Activated CD8-positive, alpha-beta memory T cell treated with anti-CD3 and anti-CD28 coated beads, Interleukin-2, amount 50 U/mL, for 1 hour (primary cell): Measurements from ENCODE around the gene SGCE.
"Not testable (repeated sequence)": the region's sequence is repeated elsewhere in the genome, so short reads cannot be mapped to it uniquely, and the experiment has no call there.

Source experiments
- DNase-seq: peaks from one replicate; pipeline ENCODE4 v3.0.0-alpha.2; 2020; ENCODE audit errors: extremely low read depth

Gene SGCE, protein sequence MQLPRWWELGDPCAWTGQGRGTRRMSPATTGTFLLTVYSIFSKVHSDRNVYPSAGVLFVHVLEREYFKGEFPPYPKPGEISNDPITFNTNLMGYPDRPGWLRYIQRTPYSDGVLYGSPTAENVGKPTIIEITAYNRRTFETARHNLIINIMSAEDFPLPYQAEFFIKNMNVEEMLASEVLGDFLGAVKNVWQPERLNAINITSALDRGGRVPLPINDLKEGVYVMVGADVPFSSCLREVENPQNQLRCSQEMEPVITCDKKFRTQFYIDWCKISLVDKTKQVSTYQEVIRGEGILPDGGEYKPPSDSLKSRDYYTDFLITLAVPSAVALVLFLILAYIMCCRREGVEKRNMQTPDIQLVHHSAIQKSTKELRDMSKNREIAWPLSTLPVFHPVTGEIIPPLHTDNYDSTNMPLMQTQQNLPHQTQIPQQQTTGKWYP

DNA sequence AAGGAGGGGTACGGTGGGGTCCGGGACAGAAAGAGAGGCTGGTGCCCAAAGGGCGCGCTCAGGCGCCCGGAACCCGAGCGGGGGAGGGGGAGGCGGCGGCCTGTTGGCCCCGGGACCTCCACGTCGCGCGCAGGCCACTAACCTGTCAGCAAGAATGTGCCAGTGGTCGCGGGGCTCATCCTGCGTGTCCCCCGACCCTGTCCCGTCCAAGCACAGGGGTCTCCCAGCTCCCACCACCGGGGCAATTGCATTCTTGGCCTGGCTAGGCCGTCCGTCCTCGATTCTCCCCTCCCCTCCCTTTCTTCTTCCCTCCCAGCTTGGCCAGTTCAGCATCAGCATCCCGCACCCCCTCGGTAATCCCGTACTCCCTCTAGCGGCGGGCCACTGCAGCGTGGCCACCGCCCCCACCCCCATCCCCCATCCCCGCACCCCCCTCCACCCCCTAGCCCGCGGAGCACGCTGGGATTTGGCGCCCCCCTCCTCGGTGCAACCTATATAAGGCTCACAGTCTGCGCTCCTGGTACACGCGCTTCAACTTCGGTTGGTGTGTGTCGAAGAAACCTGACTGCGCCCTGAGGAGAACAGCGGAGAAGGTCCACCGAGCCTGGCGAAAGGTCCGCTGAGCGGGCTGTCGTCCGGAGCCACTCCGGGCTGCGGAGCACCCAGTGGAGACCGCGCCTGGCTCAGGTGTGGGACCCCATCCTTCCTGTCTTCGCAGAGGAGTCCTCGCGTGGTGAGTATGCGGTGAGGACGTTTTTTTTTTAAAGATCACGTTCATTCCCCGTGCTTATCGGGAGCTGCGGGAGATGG, at the start of gene SGCE:
SGCE (minus strand) TSS at position 286 of the 810 bp plus-strand sequence; CDS start at position 251, 35 bp downstream.
- DNase-seq, result peak; percentile 7

DNA sequence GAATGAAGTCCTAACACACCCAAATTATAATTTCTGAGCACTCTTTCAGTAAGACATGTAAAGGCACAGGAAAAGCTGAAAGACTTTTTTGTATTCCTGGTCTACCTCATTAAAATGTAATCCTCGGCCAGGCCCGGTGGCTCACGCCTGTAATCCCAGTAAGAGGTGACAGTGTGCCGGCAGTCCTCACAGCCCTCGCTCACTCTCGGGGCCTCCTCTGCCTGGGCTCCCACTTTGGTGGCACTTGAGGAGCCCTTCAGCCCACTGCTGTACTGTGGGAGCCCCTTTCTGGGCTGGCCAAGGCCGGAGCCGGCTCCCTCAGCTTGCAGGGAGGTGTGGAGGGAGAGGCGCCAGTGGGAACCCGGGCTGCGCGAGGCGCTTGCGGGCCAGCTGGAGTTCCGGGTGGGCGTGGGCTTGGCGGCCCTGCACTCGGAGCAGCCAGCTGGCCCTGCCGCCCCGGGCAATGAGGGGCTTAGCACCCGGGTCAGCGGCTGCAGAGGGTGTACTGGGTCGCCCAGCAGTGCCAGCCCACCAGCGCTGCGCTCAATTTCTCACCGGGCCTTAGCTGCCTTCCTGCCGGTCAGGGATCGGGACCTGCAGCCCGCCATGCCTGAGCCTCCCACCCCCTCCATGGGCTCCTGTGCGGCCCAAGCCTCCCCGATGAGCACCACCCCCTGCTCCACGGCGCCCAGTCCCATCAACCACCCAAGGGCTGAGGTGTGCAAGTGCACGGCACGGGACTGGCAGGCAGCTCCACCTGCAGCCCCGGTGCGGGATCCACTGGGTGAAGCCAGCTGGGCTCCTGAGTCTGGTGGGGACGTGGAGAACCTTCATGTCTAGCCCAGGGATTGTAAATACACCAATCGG, 49.5 kb upstream of the SGCE start:
- not testable (repeated sequence) for DNase-seq

DNA sequence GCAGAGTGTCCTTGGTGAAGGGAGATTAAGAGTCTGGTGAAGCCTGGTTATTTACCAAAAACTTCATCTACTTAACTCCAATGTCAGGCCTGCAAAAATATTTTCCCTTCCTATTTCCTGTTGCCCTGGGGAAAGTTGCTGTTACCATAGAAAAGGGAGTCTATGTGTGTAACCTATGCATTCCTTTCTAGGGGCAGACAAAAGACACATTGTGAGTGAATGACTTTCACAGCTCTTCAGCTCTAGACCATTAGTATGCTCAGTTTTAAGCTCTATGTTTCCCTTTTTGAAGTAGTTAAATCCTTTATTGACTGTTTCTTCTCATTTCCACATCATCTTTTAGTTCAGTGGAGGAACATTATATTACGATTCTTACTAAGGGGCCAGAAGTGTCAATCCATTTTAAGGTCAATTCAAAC, 45.6 kb upstream of the SGCE start:
- DNase-seq, result no peak

DNA sequence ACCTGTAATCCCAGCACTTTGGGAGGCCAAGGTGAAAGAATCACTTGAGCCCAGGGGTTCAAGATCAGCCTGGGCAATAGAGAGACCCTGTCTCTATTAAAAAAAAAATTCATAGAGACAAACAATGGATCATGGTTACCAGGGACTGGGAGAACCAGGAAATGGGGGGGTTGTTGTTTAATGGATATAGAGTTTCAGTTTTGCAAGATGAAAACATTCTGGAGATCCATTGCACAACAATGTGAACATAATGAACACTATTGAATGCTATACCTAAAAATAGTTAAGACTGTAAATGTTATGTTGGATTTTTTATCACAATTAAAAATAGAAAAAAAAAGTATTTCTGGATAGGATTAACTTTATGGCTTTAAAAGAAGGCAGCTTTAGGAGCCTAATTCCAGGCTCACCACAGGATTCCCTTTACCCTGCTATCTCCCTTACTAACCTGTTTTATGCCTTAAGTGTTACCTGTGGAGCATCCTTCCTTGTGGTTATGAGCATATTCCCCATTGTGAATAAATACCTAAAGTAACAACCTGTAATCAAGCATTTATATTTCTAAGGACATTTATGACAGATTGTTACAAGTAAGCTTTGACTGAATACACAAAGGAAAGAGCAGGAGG, 45.1 kb upstream of the SGCE start:
- no peak for DNase-seq

DNA sequence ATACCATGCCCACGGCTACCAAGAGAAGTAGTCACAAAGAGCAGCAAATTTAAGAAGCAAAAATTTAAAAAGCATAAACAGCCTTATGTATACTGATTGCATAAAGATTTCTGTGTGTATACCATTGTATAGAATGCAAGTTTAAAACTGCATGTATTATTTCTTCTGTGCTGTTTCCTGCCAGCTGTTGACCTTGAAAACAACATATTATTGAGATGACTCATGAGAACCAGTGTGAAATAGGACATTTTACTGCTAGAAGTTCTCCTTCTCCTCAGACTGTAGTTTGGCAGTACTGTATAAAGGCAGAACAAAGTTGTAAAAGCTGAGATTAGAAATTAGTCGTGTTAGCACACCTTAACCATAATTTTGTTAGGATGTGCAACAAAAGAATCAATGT, 42.3 kb upstream of the SGCE start:
- DNase-seq, result no peak

DNA sequence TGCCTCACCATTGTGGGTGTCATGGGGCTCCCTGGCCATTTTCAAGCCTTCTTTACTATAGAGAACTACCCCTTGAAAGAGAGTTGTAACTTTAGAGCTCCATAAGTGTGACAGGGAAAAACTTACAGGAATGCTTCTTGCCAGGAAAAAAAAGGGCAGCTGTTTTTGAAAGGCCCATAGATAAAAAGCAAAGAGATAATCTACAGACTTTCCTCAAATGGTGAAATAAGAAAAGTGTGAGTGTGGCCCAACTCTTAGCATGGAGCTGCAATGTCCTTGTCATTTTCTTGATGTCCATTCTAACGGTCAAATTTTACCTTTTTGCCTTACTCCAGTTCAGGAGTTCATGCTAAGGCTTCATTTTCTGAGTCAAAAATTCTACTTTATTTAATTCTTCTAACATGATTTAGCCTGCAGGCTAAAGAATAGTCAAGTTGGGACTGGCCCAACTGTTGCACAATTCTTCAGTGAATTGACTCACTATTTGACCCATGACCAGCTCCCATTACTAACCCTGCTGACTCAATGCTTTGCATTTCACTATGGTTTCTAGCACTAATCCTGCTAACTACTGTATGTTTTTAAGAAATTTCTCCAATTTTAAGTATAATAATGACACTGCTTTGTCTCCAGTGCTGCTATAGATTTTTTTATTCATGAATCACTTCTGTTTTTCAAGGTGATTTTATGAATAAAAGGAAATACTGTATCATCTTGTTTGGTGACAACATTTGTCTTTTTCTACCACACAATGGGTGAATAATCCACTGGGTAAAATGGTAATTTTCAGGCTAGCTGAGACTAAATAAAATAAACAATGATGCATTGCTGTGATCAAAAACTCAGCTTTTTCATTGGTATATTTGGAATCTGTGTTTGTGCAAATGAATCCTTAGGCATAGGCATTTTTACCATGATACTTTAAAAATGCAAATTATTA, 41.4 kb upstream of the SGCE start:
- DNase-seq, result no peak

DNA sequence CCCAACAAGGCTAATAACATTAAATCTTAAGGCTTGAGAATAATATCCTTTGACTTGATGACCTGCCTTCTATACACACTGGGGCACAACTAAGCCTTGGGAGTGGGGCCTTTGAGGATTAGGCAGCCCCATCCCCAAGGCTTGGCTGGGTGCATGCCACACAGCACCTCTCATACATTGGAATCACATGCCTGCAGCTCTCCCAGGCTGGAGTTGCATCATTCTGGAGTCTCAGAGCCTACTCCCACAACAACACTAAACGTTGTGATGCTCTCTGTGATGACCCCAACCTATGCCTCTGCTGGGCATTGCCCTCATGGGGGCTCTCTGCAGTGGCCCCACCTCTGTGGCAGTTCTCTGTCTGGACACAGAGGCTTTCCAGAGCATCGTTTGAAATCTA, 31.9 kb upstream of the SGCE start:
- DNase-seq, result no peak

DNA sequence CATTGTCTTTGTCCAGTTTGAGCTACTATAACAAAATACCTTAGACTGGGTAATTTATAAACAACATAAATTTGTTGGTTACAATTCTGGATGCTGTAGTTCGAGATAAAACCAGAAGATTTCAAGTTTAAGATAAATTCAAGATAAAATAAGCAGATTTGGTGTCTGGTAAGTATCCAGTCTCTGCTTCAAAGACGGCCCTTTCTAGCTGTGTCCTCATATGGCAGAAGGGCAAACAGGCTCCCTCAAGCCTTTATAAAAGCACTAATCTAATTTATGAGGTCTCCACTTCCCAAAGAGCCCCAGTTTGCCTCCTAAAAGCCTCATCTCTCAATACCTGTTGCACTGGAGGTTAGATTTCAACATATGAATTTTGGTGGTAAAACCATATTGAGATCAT, 31.1 kb upstream of the SGCE start:
- DNase-seq, result no peak

DNA sequence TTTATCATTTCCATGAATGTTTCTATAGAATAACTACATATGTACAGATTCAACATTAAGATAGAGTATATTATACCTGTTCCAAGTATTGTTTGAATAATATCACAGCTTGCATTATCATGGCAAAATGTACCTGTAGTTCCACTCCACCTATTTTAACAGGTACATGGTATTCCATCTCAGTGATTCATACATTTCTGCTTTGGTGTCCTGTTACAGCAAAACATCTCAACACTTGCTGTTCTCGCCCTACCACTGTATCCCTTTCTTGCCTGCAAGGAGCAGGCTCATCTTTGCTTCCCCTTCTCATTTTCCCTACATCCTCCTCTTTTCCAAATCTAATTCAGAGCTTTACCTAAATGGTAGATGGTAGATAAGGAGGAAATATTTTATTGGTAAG, 27.1 kb upstream of the SGCE start:
- DNase-seq, result no peak

DNA sequence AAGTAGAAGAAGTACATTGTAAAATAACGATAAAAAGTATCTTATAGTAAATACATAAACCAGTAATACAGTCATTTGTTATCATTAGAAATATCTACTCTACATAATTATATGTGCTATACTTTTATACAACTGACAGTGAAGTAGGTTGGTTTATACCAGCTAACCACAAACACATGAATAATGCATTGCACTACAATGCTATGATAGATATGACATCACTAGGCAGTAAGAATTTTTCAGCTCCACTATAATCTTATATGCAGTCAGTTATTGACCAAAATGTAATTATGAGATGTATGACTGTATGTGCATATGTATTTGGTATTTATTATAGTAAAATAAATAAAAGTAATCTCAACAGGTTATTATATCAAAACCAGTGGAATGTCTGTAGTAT, 23.4 kb upstream of the SGCE start:
- no peak for DNase-seq

DNA sequence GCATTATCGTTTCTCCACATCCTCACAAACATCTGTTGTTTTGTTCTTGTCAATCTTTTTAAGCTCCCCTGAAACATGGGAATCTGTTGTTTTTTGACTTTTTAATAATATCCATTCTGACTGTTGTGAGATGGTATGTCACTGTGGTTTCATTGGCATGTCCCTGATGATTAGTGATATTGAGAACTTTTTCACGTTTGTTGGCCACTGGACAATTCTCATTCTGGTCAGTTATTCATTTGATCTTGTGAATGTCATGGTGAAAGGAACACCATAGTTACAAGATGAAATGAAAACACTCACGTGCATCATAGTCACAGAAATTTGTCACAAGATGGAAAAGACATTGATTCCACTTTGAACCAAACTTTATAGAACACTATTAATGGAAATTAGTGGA, 20.5 kb upstream of the SGCE start:
- no peak for DNase-seq

DNA sequence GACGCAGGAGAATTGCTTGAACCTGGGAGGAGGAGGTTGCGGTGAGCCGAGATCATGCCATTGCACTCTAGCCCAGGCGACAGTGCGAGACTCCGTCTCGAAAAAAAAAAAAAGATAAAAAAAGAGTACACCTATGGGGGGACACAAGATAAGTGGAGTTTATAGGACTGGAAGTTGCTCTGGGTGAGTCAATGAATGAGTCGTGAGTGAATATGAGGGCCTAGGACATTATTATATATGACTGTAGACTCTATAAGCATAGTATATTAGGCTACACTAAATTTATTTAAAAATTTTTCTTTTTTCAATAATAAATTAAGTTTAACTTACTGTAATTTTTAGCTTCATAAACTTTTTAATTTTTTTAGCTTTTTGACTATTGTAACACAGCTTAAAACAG, 19.4 kb upstream of the SGCE start:
- no peak for DNase-seq

DNA sequence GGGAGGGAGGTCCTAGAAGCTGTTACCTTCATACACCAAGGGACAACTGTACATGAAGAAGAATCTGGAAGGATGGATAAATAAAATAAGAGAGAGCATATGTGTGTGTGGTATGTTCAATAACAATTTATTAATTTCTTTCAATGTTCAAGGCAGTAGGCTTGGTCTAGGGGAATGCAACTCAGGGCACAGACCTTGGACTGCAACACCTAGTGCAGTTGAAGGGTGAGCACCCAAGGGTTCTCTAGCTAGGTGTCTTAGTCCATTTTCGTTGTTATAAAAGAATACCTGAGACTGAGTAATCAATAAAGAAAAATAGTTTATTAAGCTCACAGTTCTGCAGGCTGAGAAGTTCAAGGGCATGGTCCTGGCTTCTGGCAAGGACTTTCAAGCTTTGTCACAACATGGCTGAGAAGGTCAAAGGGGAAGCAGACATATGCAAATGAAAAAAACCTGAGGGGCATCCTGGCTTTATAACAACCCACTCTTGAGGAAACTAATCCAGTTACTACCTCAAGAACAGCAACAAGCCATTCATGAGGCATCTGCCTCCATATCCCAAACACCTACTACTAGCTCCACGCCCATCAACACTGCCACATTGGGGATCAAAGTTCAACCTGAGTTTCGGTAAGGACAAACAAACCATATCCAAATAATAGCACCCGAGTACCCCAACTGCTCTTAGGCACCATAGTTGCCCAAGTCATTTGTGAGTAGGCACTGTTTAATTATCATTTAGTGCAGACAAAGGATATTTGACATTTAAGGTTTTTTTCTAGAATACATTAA, 15.7 kb upstream of the SGCE start:
- no peak for DNase-seq

DNA sequence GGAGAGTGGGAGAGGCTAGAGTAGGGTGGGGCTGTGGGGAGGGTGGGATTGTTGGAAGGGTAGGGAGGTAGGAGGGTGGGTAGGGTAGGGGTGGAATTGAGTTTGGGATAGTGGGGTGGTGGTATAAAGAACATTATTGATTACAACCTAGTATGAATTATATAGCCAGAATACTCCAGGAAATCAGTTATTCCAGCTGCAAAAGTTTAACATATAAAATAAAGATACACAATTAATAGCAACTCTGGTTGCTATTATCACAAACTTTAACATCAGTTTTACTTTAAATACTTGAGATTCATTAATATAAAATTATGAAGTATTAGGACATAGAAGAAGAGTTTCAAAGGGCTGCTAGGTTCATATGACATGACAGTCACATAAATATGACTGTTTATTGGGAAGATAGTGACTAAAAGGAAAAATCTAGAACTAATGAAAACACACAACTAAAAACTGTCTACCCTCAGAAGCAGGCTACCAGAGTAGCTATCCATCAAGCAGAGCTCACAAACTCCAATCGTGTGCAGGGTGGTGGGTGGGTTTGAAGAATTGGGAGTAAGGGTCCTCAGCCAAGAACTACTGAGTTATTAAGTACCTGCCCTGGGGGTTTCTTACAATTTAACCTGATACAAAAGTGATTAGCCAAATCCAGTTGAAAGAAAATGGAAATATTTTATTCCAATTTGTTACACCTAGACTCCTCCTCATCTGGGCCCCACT, 14.0 kb upstream of the SGCE start:
- no peak for DNase-seq

DNA sequence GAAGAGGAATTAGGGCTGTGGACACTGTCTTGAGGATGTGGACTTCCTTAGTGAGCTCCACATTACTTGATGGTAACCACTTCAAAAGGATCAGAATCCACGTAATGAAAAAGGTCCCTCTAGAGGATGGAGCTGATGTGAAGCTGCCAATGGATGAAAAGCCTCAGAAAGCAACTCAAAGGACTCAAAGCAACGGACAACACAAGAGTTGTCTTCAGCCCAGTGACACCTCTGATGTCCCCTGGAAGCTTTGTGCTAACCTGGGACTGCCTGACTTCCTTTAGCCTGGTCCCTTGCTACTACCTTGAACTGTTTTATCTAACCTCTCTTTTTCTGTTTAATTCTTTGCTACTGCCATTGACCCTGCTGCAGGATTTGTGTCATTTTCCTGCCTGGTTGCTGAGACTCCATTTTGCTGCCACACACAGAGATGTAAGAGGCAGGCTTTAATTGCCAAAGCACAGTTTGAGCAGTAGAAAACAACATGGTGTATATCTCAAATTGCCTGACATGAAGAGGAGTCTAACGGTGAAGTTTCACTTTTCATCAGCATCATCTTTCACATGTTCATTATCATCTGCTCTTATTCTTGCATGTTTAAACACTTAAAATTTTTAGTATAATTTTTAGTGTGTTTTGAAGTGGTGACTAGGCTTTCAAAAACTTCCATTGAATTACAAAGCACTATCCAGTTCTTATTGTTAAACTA, 11.1 kb upstream of the SGCE start:
- no peak for DNase-seq

DNA sequence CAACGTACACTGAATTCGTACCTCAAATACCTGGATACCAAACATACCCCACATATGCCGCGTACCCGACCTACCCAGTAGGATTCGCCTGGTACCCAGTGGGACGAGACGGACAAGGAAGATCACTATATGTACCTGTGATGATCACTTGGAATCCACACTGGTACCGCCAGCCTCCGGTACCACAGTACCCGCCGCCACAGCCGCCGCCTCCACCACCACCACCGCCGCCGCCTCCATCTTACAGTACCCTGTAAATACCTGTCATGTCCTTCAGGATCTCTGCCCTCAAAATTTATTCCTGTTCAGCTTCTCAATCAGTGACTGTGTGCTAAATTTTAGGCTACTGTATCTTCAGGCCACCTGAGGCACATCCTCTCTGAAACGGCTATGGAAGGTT, 9.5 kb upstream of the SGCE start:
- no peak for DNase-seq

DNA sequence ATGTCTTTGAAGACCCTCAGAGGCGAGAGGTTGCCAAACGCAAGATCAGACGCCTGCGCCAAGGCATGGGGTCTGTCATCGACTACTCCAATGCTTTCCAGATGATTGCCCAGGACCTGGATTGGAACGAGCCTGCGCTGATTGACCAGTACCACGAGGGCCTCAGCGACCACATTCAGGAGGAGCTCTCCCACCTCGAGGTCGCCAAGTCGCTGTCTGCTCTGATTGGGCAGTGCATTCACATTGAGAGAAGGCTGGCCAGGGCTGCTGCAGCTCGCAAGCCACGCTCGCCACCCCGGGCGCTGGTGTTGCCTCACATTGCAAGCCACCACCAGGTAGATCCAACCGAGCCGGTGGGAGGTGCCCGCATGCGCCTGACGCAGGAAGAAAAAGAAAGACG, 8.1 kb upstream of the SGCE start:
- no peak for DNase-seq

DNA sequence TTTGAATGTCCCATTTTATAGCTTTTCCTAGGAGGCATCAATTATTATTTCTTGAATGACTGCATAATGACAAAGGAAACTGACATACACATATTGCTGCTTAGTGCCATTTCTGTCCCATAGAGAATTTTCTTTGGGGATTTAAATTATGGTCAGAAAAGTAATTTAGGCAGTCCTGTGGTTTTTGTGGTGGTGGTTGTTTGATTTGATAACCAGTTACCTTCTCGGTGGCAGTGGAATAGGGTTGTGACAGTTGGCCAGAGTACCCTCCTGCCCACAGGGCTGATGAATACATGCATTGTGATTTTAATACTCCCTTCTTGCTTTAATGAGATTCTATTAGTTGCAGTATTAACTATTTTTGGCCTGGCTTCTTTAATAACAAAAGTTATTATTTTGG, 6.6 kb upstream of the SGCE start:
- DNase-seq, result no peak
